H1 (cell line): ENCODE data around the gene KIF21A. TPM values are rescaled to one million over a fixed set of nuclear protein-coding genes. Genes with fewer than 3 reads are reported as not detected.

Experiments
- CTCF ChIA-PET: fragments of 300-600 bp; sonication (Branson Sonifier 250); formaldehyde crosslinking; loops from one replicate; lab custom pipeline; 2021; ENCODE audit not compliant: partially characterized antibody; lab: Charles Lee
- POLR2A ChIA-PET: fragments of 300-600 bp; sonication (Branson Sonifier 250); formaldehyde crosslinking; loops from one replicate; lab custom pipeline; 2021; ENCODE audit warnings: inconsistent platforms; ENCODE audit not compliant: partially characterized antibody; lab: Charles Lee
- DNase-seq, 2 experiments: peaks; one replicate each; pipeline versions ENCODE4 v3.0.0 to v3.0.0-alpha.2; 2010 to 2022; ENCODE audit warnings: low spot score in 2 of 2, low read depth in 1 of 2, mixed read lengths in 1 of 2
- FAIRE-seq: peaks from 2 replicates; lab custom pipeline; 2011; peaks lifted over from hg19 to GRCh38; lab: Jason Lieb, UNC
- H2AFZ ChIP-seq: 2 replicates; pipeline ENCODE4 v1.8.1; 2012; ENCODE audit warnings: low read length, inconsistent platforms
- H2AK5ac ChIP-seq: 2 replicates; pipeline ENCODE4 v1.6.1; 2013; ENCODE audit warnings: low read depth, low read length
- H2BK120ac ChIP-seq: replicated peaks from 2 replicates; pipeline ENCODE3; 2013; ENCODE audit warnings: low read depth, low read length, inconsistent platforms
- H2BK12ac ChIP-seq: 2 replicates; pipeline ENCODE4 v1.6.1; 2013; ENCODE audit warnings: low read depth, low read length
- H2BK15ac ChIP-seq: 2 replicates; pipeline ENCODE4 v1.6.1; 2013; ENCODE audit warnings: low read length
- H2BK20ac ChIP-seq: 2 replicates; pipeline ENCODE4 v1.6.1; 2013; ENCODE audit warnings: low read length
- H2BK5ac ChIP-seq: 2 replicates; pipeline ENCODE4 v1.6.1; 2013; ENCODE audit warnings: low read depth, low read length
- H3K14ac ChIP-seq: 2 replicates; pipeline ENCODE4 v1.6.1; 2013; ENCODE audit warnings: inconsistent platforms; ENCODE audit not compliant: insufficient read length
- H3K18ac ChIP-seq: 2 replicates; pipeline ENCODE4 v1.6.1; 2013; ENCODE audit warnings: low read length; ENCODE audit errors: extremely low read depth
- H3K23ac ChIP-seq: 2 replicates; pipeline ENCODE4 v1.6.1; 2013; ENCODE audit warnings: inconsistent platforms; ENCODE audit not compliant: insufficient read length
- H3K23me2 ChIP-seq: 2 replicates; pipeline ENCODE4 v1.6.1; 2013; ENCODE audit warnings: low read depth, low read length
- H3K27ac ChIP-seq: 2 replicates; pipeline ENCODE4 v1.6.1; 2011; ENCODE audit warnings: low read depth, low read length, inconsistent platforms
- H3K27me3 ChIP-seq, 4 experiments: replicated peaks in 1 of 4; 1 replicate in 1 of 4; 2 replicates in 3 of 4; pipeline versions ENCODE4 v1.6.1 to v1.8.1; 2011 to 2013; ENCODE audit warnings: low read length in 3 of 4, mild to moderate bottlenecking in 3 of 4, inconsistent platforms in 2 of 4, mixed read lengths in 2 of 4, moderate library complexity in 1 of 4; ENCODE audit not compliant: control insufficient read depth in 3 of 4, insufficient read depth in 3 of 4; ENCODE audit errors: extremely low read depth in 1 of 4
- H3K36me3 ChIP-seq, 4 experiments: 2 replicates each; pipeline versions ENCODE4 v1.6.1 to v1.8.1; 2011 to 2013; ENCODE audit warnings: mild to moderate bottlenecking in 4 of 4, low read length in 3 of 4, moderate library complexity in 2 of 4, control low read depth in 1 of 4, inconsistent platforms in 1 of 4; ENCODE audit not compliant: insufficient read depth in 4 of 4, control insufficient read depth in 2 of 4
- H3K4ac ChIP-seq: replicated peaks from 2 replicates; pipeline ENCODE3; 2013; ENCODE audit warnings: low read length, low read depth, mixed read lengths, inconsistent platforms; ENCODE audit not compliant: insufficient read length
- H3K4me1 ChIP-seq, 4 experiments: replicated peaks in 1 of 4; 1 replicate in 1 of 4; 2 replicates in 3 of 4; pipeline versions ENCODE4 v1.6.1 to v1.8.1; 2011 to 2013; ENCODE audit warnings: low read length in 3 of 4, inconsistent platforms in 2 of 4, mixed read lengths in 1 of 4; ENCODE audit not compliant: insufficient read depth in 4 of 4, control insufficient read depth in 3 of 4
- H3K4me2 ChIP-seq, 2 experiments: 2 replicates each; pipeline versions ENCODE4 v1.6.1 to v1.8.1; 2011 to 2013; ENCODE audit warnings: low read depth in 2 of 2, low read length in 2 of 2, control low read depth in 1 of 2, inconsistent platforms in 1 of 2, mild to moderate bottlenecking in 1 of 2; ENCODE audit not compliant: insufficient read depth in 1 of 2
- H3K4me3 ChIP-seq, 4 experiments: fragments of 200-600, 300-600 bp in 1 of 4; sonication (generic), shearing (Covaris generic), sonication (Bioruptor Twin) in 1 of 4; 2 replicates each; pipeline versions ENCODE4 v1.5.1 to v1.8.1; 2011 to 2016; ENCODE audit warnings: low read length in 4 of 4, low read depth in 3 of 4, control low read depth in 2 of 4, inconsistent platforms in 2 of 4, mild to moderate bottlenecking in 2 of 4, mixed read lengths in 1 of 4, moderate library complexity in 1 of 4; ENCODE audit not compliant: insufficient read depth in 2 of 4; ENCODE audit errors: extremely low read depth in 1 of 4
- H3K56ac ChIP-seq: replicated peaks from 2 replicates; pipeline ENCODE3; 2013; ENCODE audit warnings: low read depth, mild to moderate bottlenecking, mixed read lengths, low read length, inconsistent platforms; ENCODE audit not compliant: insufficient read length
- H3K79me1 ChIP-seq: 2 replicates; pipeline ENCODE4 v1.6.1; 2013; ENCODE audit warnings: low read depth, low read length, control low read depth
- H3K79me2 ChIP-seq, 2 experiments: 2 replicates each; pipeline versions ENCODE4 v1.6.1 to v1.8.1; 2012 to 2013; ENCODE audit warnings: low read length in 2 of 2, mild to moderate bottlenecking in 2 of 2, inconsistent platforms in 1 of 2; ENCODE audit not compliant: insufficient read depth in 2 of 2, control insufficient read depth in 1 of 2
- H3K9ac ChIP-seq, 4 experiments: replicated peaks in 1 of 4; 1 replicate in 1 of 4; 2 replicates in 3 of 4; pipeline versions ENCODE4 v1.6.1 to v1.8.1; 2011 to 2013; ENCODE audit warnings: low read depth in 3 of 4, low read length in 3 of 4, control low read depth in 2 of 4, mild to moderate bottlenecking in 2 of 4, moderate library complexity in 2 of 4, inconsistent platforms in 1 of 4; ENCODE audit errors: extremely low read depth in 1 of 4
- H3K9me3 ChIP-seq, 2 experiments: 2 replicates each; pipeline versions ENCODE4 v1.6.1 to v1.8.1; 2012 to 2013; ENCODE audit warnings: mild to moderate bottlenecking in 2 of 2, moderate library complexity in 2 of 2, control low read depth in 1 of 2, inconsistent platforms in 1 of 2, low read depth in 1 of 2, low read length in 1 of 2, mixed read lengths in 1 of 2; ENCODE audit not compliant: insufficient read depth in 2 of 2
- H4K20me1 ChIP-seq, 2 experiments: replicated peaks in 1 of 2; 2 replicates each; pipeline versions ENCODE3 to v1.8.1; 2011 to 2013; ENCODE audit warnings: inconsistent platforms in 2 of 2, low read length in 2 of 2, mild to moderate bottlenecking in 1 of 2; ENCODE audit not compliant: insufficient read depth in 2 of 2, control insufficient read depth in 1 of 2
- H4K5ac ChIP-seq: 2 replicates; pipeline ENCODE4 v1.6.1; 2013; ENCODE audit warnings: low read length, low read depth, mixed read lengths, inconsistent platforms; ENCODE audit not compliant: insufficient read length
- H4K8ac ChIP-seq: 2 replicates; pipeline ENCODE4 v1.8.0; 2013; ENCODE audit warnings: mild to moderate bottlenecking, moderate library complexity, low read length, inconsistent platforms; ENCODE audit not compliant: insufficient read depth; ENCODE audit errors: extremely low read depth
- H4K91ac ChIP-seq: replicated peaks from 2 replicates; pipeline ENCODE3; 2013; ENCODE audit warnings: low read length, mixed read lengths, inconsistent platforms; ENCODE audit not compliant: insufficient read length
- CHD1 ChIP-seq: IDR thresholded peaks from 2 replicates; pipeline ENCODE4 v1.6.1; 2012; ENCODE audit warnings: low read depth, low read length, improper control_type of control experiment
- CHD2 ChIP-seq: IDR thresholded peaks from 2 replicates; pipeline ENCODE4 v1.6.1; 2012; ENCODE audit warnings: low read length, improper control_type of control experiment
- CTBP2 ChIP-seq: IDR thresholded peaks from 2 replicates; pipeline ENCODE4 v1.7.0; 2011; ENCODE audit warnings: borderline replicate concordance, mild to moderate bottlenecking, moderate library complexity, mixed read lengths, low read length; ENCODE audit not compliant: insufficient read depth, insufficient read length
- GTF2F1 ChIP-seq: IDR thresholded peaks from 2 replicates; pipeline ENCODE4 v1.6.1; 2012; ENCODE audit warnings: low read depth, low read length, improper control_type of control experiment, borderline replicate concordance
- RFX5 ChIP-seq: IDR thresholded peaks from 2 replicates; pipeline ENCODE4 v1.6.1; 2011; ENCODE audit warnings: low read depth, low read length, improper control_type of control experiment, borderline replicate concordance
- SUZ12 ChIP-seq: fragments of 200-600 bp; sonication (generic); IDR thresholded peaks from 2 replicates; pipeline ENCODE4 v1.6.1; 2012; ENCODE audit warnings: mild to moderate bottlenecking, inconsistent platforms, low read length, moderate library complexity, mixed read lengths
- TEAD4 ChIP-seq: IDR thresholded peaks from 2 replicates; pipeline ENCODE4 v1.6.1; 2012; ENCODE audit warnings: low read depth, low read length, inconsistent platforms, mixed read lengths
- WGBS, 2 experiments: shearing (Covaris generic) in 1 of 2; methylation state at CpG; one replicate each; pipeline versions ENCODE4 v1.1.6 to v1.1.7; 2013 to 2015; ENCODE audit warnings: low lambda C conversion rate in 2 of 2, mixed read lengths in 2 of 2, inconsistent platforms in 1 of 2, low coverage in 1 of 2, missing lambda C conversion rate in 1 of 2; ENCODE audit not compliant: insufficient replicate concordance in 2 of 2, insufficient coverage in 1 of 2, insufficient read length in 1 of 2; ENCODE audit errors: extremely low coverage in 1 of 2, missing lambda C conversion rate in 1 of 2; 5-methylcytosine and 5-hydroxymethylcytosine counted together
- polyA plus RNA-seq, 7 experiments: library from polyadenylated mRNA; depleted of rRNA in 3 of 7; stranded (reverse) in 5 of 7; unstranded in 2 of 7; fragments of >200 nt in 5 of 7; fragments of 200-250 nt in 2 of 7; gene quantifications; 1 replicate in 5 of 7; 2 replicates in 1 of 7; 4 replicates in 1 of 7; pipeline versions ENCODE4 v1.2.1 to v1.2.3, GENCODE V29; 2011 to 2013; ENCODE audit warnings: missing spikeins in 2 of 7, mixed read lengths in 2 of 7
- total RNA-seq: library from RNA; stranded (reverse); fragmentation: NEBNext Ultra II Directional; extraction: Animal tissue kit (Norgen Biotek cat#: 25700); gene quantifications from 2 replicates; pipeline ENCODE4 v1.2.1, GENCODE V29; 2021

The KIF21A gene
- total and polyA plus RNA-seq, 2 of the 8 experiments (the other 6 are each of a cell fraction or from before 2014, with no cell fraction given), result 10.0 to 26.0 TPM

GRCh38 chr12:39300799-39301198 is 142.1 kb downstream of the KIF21A start:
- H2BK20ac ChIP-seq, result no peak overlapping the region
- H3K79me2 ChIP-seq, result no peaks in the 10 kb centered on the region
- TF ChIP-seq GTF2F1 (no peak), RFX5 (no peak), CHD1 (no peak), CTBP2 (no peak), CHD2 (no peak), TEAD4 (no peak), SUZ12 (no peak)
- CTCF ChIA-PET, result no interaction called here
- H2BK120ac ChIP-seq, result no peak overlapping the region
- no peak overlapping the region for H3K23ac ChIP-seq
- no peaks in the 10 kb centered on the region for H3K27me3 ChIP-seq
- no peak overlapping the region for H3K27ac ChIP-seq
- WGBS, 2 experiments, result 88% methylated on average over 2 of the region's 2 CpGs; no CpG with 5 or more reads in 1 of the 2 experiments
- H3K4me3 ChIP-seq, result no peak overlapping the region
- H3K23me2 ChIP-seq, result no peaks in the 10 kb centered on the region
- H4K91ac ChIP-seq, result no peak overlapping the region
- POLR2A ChIA-PET, result no interaction called here
- FAIRE-seq, result no peak
- H3K36me3 ChIP-seq, result peaks cover 0 to 4% (median under 1%) of the 10 kb centered on the region in 4 experiments; a peak in 1 of 8 replicates
- H2BK5ac ChIP-seq, result no peak overlapping the region
- no peaks in the 10 kb centered on the region for H4K20me1 ChIP-seq
- H2BK12ac ChIP-seq, result no peak overlapping the region
- H4K5ac ChIP-seq, result no peak overlapping the region
- no peak overlapping the region for H3K4ac ChIP-seq
- no peak overlapping the region for H3K9ac ChIP-seq
- no peaks in the 10 kb centered on the region for H3K9me3 ChIP-seq
- no peaks in the 10 kb centered on the region for H3K79me1 ChIP-seq
- H2AFZ ChIP-seq, result no peak overlapping the region
- H2BK15ac ChIP-seq, result no peak overlapping the region
- no peak overlapping the region for H2AK5ac ChIP-seq
- H3K18ac ChIP-seq, result no peak overlapping the region
- no peak overlapping the region for H3K14ac ChIP-seq
- H3K4me2 ChIP-seq, result no peak overlapping the region
- no peak for DNase-seq
- H4K8ac ChIP-seq, result no peak overlapping the region
- no peaks in the 10 kb centered on the region for H3K4me1 ChIP-seq
- H3K56ac ChIP-seq, result no peak overlapping the region
